Non-pigmented ciliary epithelial cell (primary cell): Measurements from ENCODE around the gene HPRT1.
A peak's percentile ranks its signal among the peaks of the same experiment; 100 is the strongest.
"Not testable (repeated sequence)": the region's sequence is repeated elsewhere in the genome, so short reads cannot be mapped to it uniquely, and the experiment has no call there.

Experiments
- DNase-seq: peaks from one replicate; pipeline ENCODE4 v3.0.0-alpha.2; 2010; ENCODE audit warnings: low read depth

Gene HPRT1, protein sequence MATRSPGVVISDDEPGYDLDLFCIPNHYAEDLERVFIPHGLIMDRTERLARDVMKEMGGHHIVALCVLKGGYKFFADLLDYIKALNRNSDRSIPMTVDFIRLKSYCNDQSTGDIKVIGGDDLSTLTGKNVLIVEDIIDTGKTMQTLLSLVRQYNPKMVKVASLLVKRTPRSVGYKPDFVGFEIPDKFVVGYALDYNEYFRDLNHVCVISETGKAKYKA

GRCh38 chrX:134460005-134460861 lies at the start of gene HPRT1:
TSS of gene HPRT1 (plus strand) at chrX:134460165. CDS start at chrX:134460312, 147 bp downstream.
- DNase-seq: no peak

GRCh38 chrX:134416087-134416486 lies 43.9 kb upstream of the HPRT1 start:
- DNase-seq: no peak

- no peak for DNase-seq
Observed at GRCh38 chrX:134418317-134419113, 41.5 kb upstream of the HPRT1 start.

- no peak for DNase-seq
Observed at GRCh38 chrX:134419784-134420183, 40.2 kb upstream of the HPRT1 start.

DNA sequence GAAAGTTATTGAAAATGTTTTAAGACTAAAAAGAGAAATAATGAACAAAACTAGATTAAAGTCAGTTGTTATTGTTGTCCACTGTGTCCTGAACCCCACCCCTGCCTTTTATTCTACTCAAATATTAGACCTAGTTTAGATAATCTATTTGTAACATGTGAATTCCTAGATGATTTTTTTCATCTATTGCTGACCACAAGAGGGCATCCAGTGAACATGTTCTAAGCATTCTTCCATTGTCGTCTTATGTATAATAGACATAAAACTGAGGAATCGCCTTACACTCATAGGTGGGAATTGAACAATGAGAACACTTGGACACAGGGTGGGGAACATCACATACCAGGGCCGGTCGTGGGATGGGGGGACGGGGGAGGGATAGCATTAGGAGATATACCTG lies 36.4 kb upstream of the HPRT1 start:
- DNase-seq: no peak

DNA sequence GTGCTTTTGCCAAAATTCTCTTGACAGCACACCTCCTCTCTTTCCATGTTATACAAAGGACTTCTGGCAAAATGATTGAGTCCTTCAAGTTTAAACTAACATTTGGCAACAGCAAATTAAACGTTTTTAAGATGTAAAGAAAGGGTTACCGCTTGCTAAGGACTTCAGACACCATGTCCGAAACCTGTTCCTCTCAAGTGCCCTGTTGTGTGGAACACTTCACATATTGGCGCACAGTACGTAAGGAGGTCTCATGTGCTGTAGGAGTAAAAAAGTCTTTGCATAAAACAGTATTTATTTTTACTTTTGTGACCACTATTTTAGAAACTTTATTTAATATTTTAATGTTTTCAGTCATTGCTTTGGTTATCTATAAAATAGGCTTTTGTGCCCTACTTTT lies 33.7 kb upstream of the HPRT1 start:
- DNase-seq: no peak

DNA sequence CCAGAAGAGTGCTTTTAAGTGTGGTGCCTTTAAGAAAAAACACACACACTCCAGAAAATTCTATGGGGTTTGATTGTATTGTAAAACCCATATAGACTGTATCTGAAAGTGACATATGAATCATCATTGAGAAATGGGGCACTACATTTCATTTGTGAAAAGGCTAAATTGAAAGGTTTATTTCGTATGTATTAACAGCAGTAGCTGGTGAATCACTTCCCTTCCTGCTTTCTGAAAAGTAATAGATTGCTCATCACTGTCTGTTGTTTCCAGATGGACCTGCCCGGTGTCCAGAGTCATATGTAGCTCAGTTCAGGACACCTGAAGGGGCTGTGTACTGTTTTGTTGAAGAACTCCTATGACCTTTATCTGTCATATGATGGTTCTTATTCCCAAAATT lies 28.1 kb upstream of the HPRT1 start:
- DNase-seq: peak; percentile 22

DNA sequence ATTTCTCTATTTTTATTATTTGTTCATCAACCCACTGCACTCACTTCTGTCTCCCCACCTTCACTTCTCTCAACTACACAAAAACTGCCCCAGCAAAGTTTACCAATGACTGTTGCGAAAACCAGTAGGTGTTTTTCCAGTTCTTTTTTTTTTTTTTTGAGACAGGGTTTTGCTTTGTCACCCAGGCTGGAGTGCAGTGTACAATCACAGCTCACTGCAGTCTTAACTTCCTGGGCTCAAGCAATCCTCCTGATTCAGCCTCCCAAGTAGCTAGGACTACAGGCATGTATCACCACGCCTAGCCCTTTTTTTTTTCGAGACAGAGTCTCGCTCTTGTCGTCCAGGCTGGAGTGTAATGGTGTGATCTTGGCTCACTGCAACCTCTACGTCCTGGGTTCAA lies 24.1 kb upstream of the HPRT1 start:
- DNase-seq: no peak

DNA sequence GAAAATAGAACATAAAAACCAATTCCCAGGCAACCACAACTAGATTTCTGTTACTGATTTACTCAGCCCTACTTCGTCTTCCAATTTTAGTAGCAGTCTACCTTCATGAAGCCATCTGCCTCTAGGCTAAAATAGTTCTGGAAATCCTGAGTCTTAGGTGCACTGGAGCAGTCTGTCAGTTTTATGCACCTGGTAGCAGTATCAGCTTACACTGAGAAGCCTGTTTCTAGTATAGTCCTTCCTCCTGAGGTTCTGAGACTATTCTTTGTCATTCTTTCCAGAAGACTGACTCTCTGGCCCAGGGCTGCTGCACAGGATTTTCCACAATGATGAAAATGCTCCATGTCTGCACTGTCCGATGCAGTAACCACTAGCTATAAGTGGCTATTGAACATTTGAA lies 16.9 kb upstream of the HPRT1 start:
- DNase-seq: no peak

- no peak for DNase-seq
Observed at GRCh38 chrX:134443461-134443860, 16.5 kb upstream of the HPRT1 start.

DNA sequence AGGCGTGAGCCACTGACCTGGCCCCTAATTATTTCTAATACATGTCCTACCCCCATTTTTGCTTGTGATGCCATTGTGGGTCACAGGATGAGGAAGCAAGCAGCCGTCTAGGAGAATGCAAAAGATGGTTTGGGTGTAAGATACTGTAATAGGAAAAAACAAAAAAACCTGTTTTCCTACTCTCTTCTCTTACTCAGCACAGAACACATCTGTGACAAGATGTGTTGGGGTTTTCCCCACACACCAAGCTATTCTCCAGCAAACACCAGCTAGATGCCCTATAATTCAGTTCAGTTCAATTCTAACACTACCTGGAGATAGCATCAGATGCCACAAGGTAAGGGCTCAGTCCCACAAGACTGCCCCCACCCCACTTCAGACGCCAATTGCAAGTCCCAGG lies 15.3 kb upstream of the HPRT1 start:
- DNase-seq: no peak

- no peak for DNase-seq
Observed at GRCh38 chrX:134452596-134452995, 7.4 kb upstream of the HPRT1 start.

DNA sequence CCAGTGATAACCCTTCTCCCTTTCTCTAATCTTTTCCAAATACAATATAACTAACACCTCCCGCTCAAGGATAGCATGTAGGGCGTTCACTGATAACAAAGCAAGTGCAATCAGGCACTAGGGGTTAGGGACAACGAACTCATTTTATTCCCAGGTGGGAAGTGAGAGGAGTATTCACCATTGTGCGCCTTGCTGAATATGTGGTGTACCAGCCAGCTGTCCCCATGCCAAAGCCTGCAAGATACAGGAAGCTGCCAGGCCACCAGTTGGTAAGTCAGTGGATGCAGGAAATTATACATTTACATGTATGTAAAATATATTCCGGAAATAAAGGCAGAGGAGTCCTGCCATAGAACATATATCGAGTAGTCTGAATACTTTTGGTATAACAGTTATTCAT lies 6.3 kb upstream of the HPRT1 start:
- no peak for DNase-seq

DNA sequence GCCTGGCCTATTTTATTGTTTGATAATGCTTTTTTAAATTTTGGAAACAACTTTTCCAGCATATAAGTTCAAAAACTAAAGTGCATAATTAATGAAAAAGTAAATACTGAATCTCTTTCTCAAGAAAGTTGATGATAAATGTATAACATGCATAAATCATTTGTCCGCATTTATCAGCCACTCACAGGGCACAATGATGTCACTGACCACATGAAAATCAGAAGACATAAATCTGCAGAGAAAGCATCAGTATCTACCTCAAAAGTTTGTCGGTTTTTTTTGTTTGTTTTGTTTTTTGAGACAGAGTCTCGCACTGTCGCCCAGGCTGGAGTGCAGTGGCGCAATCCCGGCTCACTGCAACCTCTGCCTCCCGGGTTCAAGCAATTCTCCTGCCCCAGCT lies 5.5 kb upstream of the HPRT1 start:
- no peak for DNase-seq

DNA sequence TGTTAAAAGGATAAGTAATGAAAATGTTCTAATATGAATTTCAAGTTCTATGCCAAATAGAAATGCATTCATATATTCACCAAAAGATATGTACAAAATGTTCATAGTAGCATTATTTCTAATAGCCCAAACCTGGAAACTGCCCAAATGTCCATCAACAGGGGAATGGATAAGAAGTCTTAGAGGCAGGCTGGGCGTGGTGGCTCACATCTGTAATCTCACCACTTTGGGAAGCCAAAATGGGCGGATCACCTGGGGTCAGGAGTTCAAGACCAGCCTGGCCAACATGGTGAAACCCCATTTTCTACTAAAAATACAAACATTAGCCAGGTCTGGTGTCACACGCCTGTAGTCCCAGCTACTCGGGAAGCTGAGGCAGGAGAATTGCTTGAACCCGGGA lies 2.3 kb upstream of the HPRT1 start:
- DNase-seq: no peak

- DNase-seq: no peak
Observed at GRCh38 chrX:134459683-134460004, 321 bp upstream of the HPRT1 start.

GRCh38 chrX:134460862-134461220 lies 876 bp downstream of the HPRT1 start:
- DNase-seq: no peak

GRCh38 chrX:134461437-134461836 lies 1.5 kb downstream of the HPRT1 start:
- no peak for DNase-seq

GRCh38 chrX:134462927-134463326 lies 3.0 kb downstream of the HPRT1 start:
- DNase-seq: no peak

GRCh38 chrX:134464453-134464852 lies 4.5 kb downstream of the HPRT1 start:
- not testable (repeated sequence) for DNase-seq

DNA sequence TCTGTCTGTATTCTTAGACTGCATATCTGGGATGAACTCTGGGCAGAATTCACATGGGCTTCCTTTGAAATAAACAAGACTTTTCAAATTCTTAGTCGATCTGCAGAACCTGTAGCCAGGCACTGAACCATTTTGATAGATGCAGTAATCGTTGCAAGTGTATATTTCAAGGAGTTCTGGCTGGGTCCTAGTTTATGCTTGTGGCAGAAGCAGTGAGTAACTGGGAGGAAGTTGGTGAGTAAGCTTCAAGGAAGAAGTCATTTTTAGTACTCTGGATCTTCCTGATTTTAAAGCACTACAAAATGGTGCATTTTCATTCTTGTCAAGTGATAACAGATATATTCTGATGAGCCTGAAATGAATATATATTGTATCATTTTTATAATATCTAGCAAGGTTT lies 9.5 kb downstream of the HPRT1 start:
- DNase-seq: no peak

- DNase-seq: no peak
Observed at GRCh38 chrX:134470013-134470412, 10.0 kb downstream of the HPRT1 start.

GRCh38 chrX:134472041-134472440 lies 12.1 kb downstream of the HPRT1 start:
- DNase-seq: no peak
